Peyer's patch (tissue), 4 donors: ENCODE results near the gene MIA2.

Experiments used
- POLR2A ChIP-seq, 2 donors: fragments of 450-650 bp; IDR thresholded peaks; one replicate each; pipeline ENCODE4 v1.5.1; 2017; ENCODE audit warnings: antibody characterized with exemption in 2 of 2, mild to moderate bottlenecking in 2 of 2, moderate library complexity in 2 of 2
- TF ChIP-seq, protein P1 (sequence below), 6 experiments: fragments of 450-650 bp in 4 of 6; fragments of 200-600 bp in 2 of 6; sonication (generic) in 1 of 6; IDR thresholded peaks; one replicate each; pipeline ENCODE4 v1.5.1; 2017 to 2019; ENCODE audit warnings: antibody characterized with exemption in 6 of 6, mild to moderate bottlenecking in 3 of 6, moderate library complexity in 1 of 6

DNA sequence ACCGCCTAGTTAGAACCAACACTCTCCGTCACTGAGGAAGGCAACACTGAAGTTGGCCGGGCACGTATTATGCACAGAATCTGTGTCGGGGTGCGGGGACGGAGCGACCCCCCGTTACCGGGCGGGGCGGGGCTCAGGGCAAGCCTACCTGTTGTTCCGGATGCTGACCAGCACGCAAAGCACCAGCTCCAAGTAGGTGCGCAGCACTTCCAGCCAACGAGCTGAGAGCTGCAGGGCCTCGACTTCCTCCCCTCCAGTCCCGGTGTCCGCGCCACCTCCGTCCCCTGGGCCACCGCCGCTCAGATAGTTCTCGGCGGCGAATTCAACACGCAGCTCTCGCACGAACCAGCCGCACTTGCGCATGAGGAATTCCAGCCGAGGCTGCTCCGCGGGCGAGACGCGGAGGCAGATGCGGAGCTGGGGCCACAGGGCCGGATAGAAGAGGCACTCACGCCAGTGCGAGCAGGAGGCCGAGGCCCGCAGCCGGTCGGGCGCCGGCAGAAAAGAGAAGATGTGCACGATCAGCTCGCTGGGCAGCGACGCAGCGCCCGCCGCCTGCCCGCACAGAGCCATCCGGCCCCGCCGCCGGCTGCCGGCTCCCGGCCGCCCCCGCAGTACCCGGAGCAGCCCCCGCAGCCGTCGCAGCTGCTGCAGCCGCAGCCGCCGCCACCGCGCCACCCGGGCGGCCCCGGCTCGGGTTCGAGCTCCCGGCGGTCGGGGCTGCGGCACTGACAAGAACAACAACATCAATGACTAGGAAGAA lies 197.9 kb downstream of the MIA2 start:
- TF ChIP-seq, protein P1, sequence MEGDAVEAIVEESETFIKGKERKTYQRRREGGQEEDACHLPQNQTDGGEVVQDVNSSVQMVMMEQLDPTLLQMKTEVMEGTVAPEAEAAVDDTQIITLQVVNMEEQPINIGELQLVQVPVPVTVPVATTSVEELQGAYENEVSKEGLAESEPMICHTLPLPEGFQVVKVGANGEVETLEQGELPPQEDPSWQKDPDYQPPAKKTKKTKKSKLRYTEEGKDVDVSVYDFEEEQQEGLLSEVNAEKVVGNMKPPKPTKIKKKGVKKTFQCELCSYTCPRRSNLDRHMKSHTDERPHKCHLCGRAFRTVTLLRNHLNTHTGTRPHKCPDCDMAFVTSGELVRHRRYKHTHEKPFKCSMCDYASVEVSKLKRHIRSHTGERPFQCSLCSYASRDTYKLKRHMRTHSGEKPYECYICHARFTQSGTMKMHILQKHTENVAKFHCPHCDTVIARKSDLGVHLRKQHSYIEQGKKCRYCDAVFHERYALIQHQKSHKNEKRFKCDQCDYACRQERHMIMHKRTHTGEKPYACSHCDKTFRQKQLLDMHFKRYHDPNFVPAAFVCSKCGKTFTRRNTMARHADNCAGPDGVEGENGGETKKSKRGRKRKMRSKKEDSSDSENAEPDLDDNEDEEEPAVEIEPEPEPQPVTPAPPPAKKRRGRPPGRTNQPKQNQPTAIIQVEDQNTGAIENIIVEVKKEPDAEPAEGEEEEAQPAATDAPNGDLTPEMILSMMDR (IDR thresholded peaks at IDR 0.05), result peak in 1 of 6 experiments; percentile 4
- TF ChIP-seq POLR2A (IDR thresholded peaks at IDR 0.05), result peak; percentile 23 to 84
